Peyer's patch (tissue), 4 donors: ENCODE data around the gene RADIL. TPM values are rescaled to one million over a fixed set of nuclear protein-coding genes. Genes with fewer than 3 reads are reported as not detected.

Experiments used
- DNase-seq, 3 donors: peaks; one replicate each; pipeline ENCODE4 v3.0.0-alpha.2; 2017 to 2019
- H3K27ac ChIP-seq, 4 donors: fragments of 200-600 bp; sonication (generic); one replicate each; pipeline ENCODE4 v1.5.1; 2016 to 2019
- H3K27me3 ChIP-seq, 2 donors: fragments of 200-600 bp; sonication (generic); one replicate each; pipeline ENCODE4 v1.5.1; 2019
- H3K36me3 ChIP-seq, 3 donors: fragments of 200-600 bp; sonication (generic); one replicate each; pipeline ENCODE4 v1.5.1; 2016 to 2019
- H3K4me1 ChIP-seq, 4 donors: fragments of 200-600 bp; sonication (generic); one replicate each; pipeline ENCODE4 v1.5.1; 2016 to 2019
- H3K4me3 ChIP-seq, 4 donors: fragments of 200-600 bp; sonication (generic); 1 replicate in 3 of 4; 2 replicates in 1 of 4; pipeline ENCODE4 v1.5.1; 2016 to 2019; ENCODE audit warnings: mild to moderate bottlenecking in 1 of 4
- H3K9me3 ChIP-seq, 4 donors: fragments of 200-600 bp; sonication (generic); one replicate each; pipeline ENCODE4 v1.5.1; 2016 to 2019; ENCODE audit warnings: mild to moderate bottlenecking in 1 of 4
- CTCF ChIP-seq, 6 experiments: fragments of 450-650 bp in 4 of 6; fragments of 200-600 bp in 2 of 6; sonication (generic) in 1 of 6; IDR thresholded peaks; one replicate each; pipeline ENCODE4 v1.5.1; 2017 to 2019; ENCODE audit warnings: antibody characterized with exemption in 6 of 6, mild to moderate bottlenecking in 3 of 6, moderate library complexity in 1 of 6
- POLR2A ChIP-seq, 2 donors: fragments of 450-650 bp; IDR thresholded peaks; one replicate each; pipeline ENCODE4 v1.5.1; 2017; ENCODE audit warnings: antibody characterized with exemption in 2 of 2, mild to moderate bottlenecking in 2 of 2, moderate library complexity in 2 of 2
- total RNA-seq, 4 donors: library from RNA; depleted of rRNA; stranded (reverse); fragments of >200 nt; gene quantifications; one replicate each; pipeline ENCODE4 v1.1.0, GENCODE V29; 2016

Gene RADIL
- total RNA-seq, 4 donors from 2014 or later: 1.1 to 16.5 (median 4.5) TPM

GRCh38 chr7:4801839-4802231 lies 81.7 kb downstream of the RADIL start:
- H3K4me1 ChIP-seq: no peaks in the 10 kb centered on the region
- H3K36me3 ChIP-seq: no peaks in the 10 kb centered on the region
- no peaks in the 10 kb centered on the region for H3K27me3 ChIP-seq
- TF ChIP-seq CTCF (IDR thresholded peaks at IDR 0.05) (no peak), POLR2A (IDR thresholded peaks at IDR 0.05) (no peak)
- H3K4me3 ChIP-seq: no peak overlapping the region
- H3K9me3 ChIP-seq: no peaks in the 10 kb centered on the region
- no peak for DNase-seq
- no peak overlapping the region for H3K27ac ChIP-seq

GRCh38 chr7:4800926-4801838 lies 82.3 kb downstream of the RADIL start:
- H3K27me3 ChIP-seq: no peaks in the 10 kb centered on the region
- no peaks in the 10 kb centered on the region for H3K4me1 ChIP-seq
- TF ChIP-seq POLR2A (IDR thresholded peaks at IDR 0.05): no peak
- TF ChIP-seq CTCF (IDR thresholded peaks at IDR 0.05): no peak
- no peak overlapping the region for H3K4me3 ChIP-seq
- no peak for DNase-seq
- no peaks in the 10 kb centered on the region for H3K9me3 ChIP-seq
- H3K36me3 ChIP-seq: no peaks in the 10 kb centered on the region
- H3K27ac ChIP-seq: no peak overlapping the region

- Histone ChIP-seq H3K9me3 (no peaks in the 10 kb centered on the region), H3K27me3 (no peaks in the 10 kb centered on the region), H3K4me3 (no peak overlapping the region), H3K4me1 (no peaks in the 10 kb centered on the region), H3K27ac (no peak overlapping the region), H3K36me3 (no peaks in the 10 kb centered on the region)
- TF ChIP-seq CTCF (IDR thresholded peaks at IDR 0.05) (no peak), POLR2A (IDR thresholded peaks at IDR 0.05) (no peak)
- no peak for DNase-seq
Observed at GRCh38 chr7:4800487-4800886, 83.0 kb downstream of the RADIL start.

GRCh38 chr7:4799508-4800268 lies 83.8 kb downstream of the RADIL start:
- no peaks in the 10 kb centered on the region for H3K4me1 ChIP-seq

More at GRCh38 chr7:4799508-4800268, 83.8 kb downstream of the RADIL start:
- Histone ChIP-seq H3K36me3 (no peaks in the 10 kb centered on the region), H3K27me3 (no peaks in the 10 kb centered on the region), H3K9me3 (no peaks in the 10 kb centered on the region), H3K4me3 (no peak overlapping the region), H3K27ac (no peak overlapping the region)
- no peak for TF ChIP-seq POLR2A (IDR thresholded peaks at IDR 0.05)
- no peak for TF ChIP-seq CTCF (IDR thresholded peaks at IDR 0.05)
- no peak for DNase-seq
